Measurements from ENCODE around the gene UGT1A4.

DNA sequence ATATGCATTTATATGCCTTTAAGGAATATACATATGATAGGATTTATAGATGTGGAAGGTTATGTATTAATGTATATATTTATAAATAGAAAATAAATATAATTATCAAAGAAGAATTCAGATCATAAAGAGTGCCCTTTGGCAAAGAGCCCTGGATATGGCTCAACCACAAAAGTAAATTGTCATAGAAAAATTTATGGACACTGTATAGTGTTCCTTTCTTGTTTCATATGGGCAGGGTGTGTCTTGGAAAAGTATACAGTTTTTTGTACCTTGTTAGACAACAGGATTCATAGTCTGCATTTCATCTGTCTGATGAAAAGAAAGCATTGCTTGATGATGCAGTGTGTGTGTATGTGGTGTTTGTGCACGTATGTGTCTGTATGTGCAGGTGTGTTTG is 33.9 kb upstream of the UGT1A4 start:
- TF ChIP-seq, protein P1, sequence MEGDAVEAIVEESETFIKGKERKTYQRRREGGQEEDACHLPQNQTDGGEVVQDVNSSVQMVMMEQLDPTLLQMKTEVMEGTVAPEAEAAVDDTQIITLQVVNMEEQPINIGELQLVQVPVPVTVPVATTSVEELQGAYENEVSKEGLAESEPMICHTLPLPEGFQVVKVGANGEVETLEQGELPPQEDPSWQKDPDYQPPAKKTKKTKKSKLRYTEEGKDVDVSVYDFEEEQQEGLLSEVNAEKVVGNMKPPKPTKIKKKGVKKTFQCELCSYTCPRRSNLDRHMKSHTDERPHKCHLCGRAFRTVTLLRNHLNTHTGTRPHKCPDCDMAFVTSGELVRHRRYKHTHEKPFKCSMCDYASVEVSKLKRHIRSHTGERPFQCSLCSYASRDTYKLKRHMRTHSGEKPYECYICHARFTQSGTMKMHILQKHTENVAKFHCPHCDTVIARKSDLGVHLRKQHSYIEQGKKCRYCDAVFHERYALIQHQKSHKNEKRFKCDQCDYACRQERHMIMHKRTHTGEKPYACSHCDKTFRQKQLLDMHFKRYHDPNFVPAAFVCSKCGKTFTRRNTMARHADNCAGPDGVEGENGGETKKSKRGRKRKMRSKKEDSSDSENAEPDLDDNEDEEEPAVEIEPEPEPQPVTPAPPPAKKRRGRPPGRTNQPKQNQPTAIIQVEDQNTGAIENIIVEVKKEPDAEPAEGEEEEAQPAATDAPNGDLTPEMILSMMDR (IDR thresholded peaks at IDR 0.05) = no peak
- TF ChIP-seq POLR2A (IDR thresholded peaks at IDR 0.05) = no peak
